GM12878 (cell line): Measurements from ENCODE around the gene PRR29.
"Not testable (repeated sequence)": the region's sequence is repeated elsewhere in the genome, so short reads cannot be mapped to it uniquely, and the experiment has no call there.

Experiments
- E2F4 ChIP-seq: IDR thresholded peaks from 2 replicates; pipeline ENCODE4 v1.6.1; 2012; ENCODE audit warnings: low read depth, low read length, improper control_type of control experiment
- EP300 ChIP-seq, 2 experiments: fragments of 150-350 bp in 1 of 2; IDR thresholded peaks; 2 replicates each; pipeline ENCODE4 v1.6.1; 2011 to 2012; ENCODE audit warnings: low read depth in 2 of 2, low read length in 2 of 2, borderline replicate concordance in 1 of 2, improper control_type of control experiment in 1 of 2, inconsistent platforms in 1 of 2; ENCODE audit not compliant: control insufficient read depth in 1 of 2
- ETV6 ChIP-seq, 2 experiments: fragments of 450-650 bp in 1 of 2; IDR thresholded peaks in 1 of 2; conservative IDR thresholded peaks in 1 of 2; 2 replicates each; pipeline ENCODE4 v1.6.1; 2014; ENCODE audit warnings: antibody characterized with exemption in 1 of 2, borderline replicate concordance in 1 of 2, low read depth in 1 of 2, mild to moderate bottlenecking in 1 of 2, moderate library complexity in 1 of 2
- MAX ChIP-seq: IDR thresholded peaks from 2 replicates; pipeline ENCODE4 v1.6.1; 2012; ENCODE audit warnings: low read depth, low read length, improper control_type of control experiment
- MYC ChIP-seq: IDR thresholded peaks from 2 replicates; pipeline ENCODE4 v1.6.1; 2011; ENCODE audit warnings: mild to moderate bottlenecking, low read length, moderate library complexity, inconsistent platforms; ENCODE audit not compliant: insufficient read depth, insufficient replicate concordance, insufficient read length, severe bottlenecking
- PML ChIP-seq: IDR thresholded peaks from 2 replicates; pipeline ENCODE4 v1.6.1; 2012; ENCODE audit warnings: low read length, inconsistent platforms
- SMC3 ChIP-seq: IDR thresholded peaks from 2 replicates; pipeline ENCODE4 v1.6.1; 2011; ENCODE audit warnings: low read length, improper control_type of control experiment, borderline replicate concordance
- YY1 ChIP-seq: IDR thresholded peaks from 2 replicates; pipeline ENCODE4 v1.6.1; 2011; ENCODE audit warnings: low read depth, mild to moderate bottlenecking, low read length

- not testable (repeated sequence) for TF ChIP-seq PML; ETV6 (conservative IDR thresholded peaks at IDR 0.05 in 1 of 2, IDR thresholded peaks at IDR 0.05 in 1 of 2; ENCODE audit: borderline replicate concordance in 1 of 2, low read depth in 1 of 2); MAX; E2F4; MYC; SMC3; EP300 (IDR thresholded peaks at IDR 0.05; ENCODE audit: borderline replicate concordance in 1 of 2, control insufficient read depth in 1 of 2, low read depth in 2 of 2, low read length in 2 of 2); YY1
Observed at GRCh38 chr17:64019551-64019961, 21.4 kb downstream of the PRR29 start.
